NCI-H510A (cell line): ENCODE measurements around the gene GEN1.

Source experiments
- DNase-seq: peaks from one replicate; lab custom pipeline; 2025; lab: John Stamatoyannopoulos, UW

The GEN1 gene

DNA sequence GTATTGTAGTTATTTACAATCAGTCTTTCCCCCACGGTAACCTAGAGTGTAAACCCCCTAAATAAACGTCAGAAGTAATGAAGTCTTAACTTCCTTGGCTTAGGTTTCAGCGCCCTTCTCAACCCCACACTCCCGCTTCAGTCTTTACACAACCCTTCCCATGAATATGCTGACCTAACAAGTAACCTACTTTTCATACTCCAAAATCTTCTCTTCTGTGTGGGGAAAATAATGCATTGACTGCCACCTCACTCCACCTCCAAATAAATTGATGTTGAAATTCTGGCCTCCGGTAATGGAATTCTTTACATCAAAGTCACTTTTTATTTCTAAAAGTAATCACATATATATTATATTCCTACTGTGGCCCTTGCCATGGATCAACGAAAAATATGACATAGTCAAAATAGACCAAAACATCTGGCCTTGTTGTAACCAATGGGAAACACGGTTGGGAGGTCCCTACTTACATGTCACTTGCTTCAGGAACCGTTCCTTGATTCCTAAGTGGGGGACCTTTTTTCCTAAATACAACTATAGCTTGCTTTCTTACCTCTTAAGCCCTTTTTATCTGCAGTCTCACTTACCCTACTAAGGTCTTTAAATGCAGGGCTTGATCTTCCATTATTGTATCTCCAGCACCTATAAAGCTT is 961 bp downstream of the GEN1 start:
- DNase-seq, result no peak

DNA sequence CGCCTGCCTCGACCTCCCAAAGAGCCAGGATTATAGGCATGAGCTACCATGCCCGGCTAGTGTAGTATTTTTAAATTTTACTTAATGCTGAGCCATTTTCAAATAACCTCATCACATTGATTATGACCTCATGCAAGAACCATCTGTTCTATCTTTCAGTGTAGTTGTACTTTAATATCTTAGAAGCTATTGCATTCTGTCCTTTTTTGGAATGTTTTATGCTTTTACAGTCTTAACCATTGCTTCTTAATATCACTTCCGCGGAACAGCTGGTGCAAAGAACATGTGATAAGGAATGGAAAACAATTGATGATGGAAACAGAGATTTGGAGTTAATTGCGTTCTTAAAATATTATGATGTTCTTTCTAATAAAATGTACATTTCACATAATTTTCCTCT is 2.7 kb downstream of the GEN1 start:
- no peak for DNase-seq

GRCh38 chr2:17757321-17757720 is 3.4 kb downstream of the GEN1 start:
- DNase-seq, result no peak

DNA sequence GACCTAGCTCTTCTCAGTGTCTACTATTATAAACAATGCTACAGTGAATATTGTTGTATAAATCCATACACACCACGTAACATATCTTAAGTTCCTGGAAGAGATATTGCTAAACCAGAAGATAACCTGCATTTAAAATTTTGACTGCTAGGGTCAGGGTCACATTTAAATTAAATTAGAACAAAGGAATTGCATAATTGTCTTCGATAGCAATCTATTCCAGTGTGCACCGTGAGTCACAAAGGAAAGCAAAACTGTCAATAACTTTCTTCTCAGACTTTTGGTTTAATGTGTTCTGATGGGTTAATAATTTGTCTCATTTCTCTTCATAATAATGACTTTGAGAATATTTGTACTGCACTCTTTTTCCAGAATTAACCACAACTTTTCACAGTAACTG is 4.2 kb downstream of the GEN1 start:
- no peak for DNase-seq

DNA sequence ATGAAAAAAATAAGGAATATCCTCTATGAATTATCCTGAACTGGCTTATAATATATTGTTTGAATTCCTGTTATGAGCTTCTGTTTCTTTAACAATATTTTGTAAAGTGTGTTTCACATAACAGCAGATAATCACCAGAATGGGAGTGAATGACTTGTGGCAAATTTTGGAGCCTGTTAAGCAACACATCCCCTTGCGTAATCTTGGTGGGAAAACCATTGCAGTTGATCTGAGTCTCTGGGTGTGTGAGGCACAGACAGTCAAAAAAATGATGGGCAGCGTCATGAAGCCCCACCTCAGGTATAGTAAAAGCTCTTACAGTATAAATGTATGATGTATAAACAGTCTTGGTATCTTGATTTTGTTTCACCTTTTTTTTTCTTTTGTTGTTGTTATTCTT is 5.9 kb downstream of the GEN1 start:
- no peak for DNase-seq

DNA sequence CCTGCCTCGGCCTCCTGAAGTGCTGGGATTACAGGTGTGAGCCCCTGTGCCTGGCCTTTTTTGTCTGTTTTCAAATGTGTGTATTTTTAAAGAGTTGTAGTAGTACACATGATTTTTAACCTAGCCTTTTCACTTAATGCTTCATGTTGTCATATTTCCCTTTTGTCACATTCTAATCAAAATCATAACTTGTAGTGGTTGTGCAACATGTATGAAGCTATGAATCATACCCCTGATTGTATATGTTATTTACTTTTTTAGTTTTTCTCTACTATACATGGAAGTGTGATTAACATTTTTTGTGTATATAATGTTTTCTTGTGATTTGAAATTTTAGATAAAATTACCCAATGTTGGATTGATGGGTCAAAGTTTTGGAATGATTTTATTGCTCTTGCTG is 8.5 kb downstream of the GEN1 start:
- no peak for DNase-seq

DNA sequence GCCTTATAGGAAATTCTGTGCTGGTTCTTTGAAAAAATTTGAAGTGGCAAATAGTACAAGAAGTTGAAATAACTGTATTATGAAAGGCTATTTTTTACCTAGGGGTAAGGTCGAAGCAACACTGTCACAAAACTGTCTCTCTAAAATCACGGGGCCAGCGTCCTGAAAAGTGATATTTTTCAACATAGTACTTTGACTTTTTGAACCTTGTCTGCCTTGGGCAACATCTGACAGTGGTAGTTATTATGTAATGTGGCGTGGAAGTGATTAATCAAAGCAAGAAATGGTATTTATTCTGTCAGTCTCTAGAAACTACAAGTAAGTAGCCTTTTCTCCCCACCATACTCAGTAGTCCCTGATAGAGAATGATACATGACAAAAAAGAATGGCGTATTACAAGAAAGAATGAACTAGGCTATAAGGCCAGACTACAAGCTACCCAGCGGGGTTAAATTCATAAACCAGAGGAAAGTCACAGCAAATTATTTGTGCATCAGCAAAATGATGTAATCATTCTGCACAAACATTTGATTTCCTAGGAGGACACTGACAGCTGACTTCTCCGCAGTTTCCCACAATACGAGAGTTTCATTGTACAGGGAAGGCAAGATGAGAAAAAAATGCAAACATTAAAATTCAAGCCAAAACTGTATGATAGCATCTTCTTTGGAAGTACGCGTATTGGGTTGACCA is 9.8 kb downstream of the GEN1 start:
- no peak for DNase-seq

DNA sequence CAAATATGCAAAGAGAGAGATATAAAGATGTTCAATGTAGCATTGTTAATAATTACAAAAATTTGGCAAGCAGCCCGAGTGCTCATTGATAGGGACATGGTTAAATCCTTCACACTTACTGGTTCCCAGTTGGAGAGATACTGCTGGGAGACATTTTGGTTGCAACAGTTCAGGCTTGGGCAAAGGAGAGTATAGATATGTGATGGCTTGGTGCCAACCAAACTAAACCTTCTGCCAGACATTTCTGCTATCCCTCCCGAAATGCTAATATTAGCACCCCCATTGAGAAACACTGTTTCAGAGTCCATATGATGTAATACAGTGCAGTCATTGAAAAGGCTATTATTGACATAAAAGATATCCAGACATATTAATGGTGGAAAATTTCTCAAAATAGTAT is 11.5 kb downstream of the GEN1 start:
- DNase-seq, result no peak

GRCh38 chr2:17768894-17769293 is 15.0 kb downstream of the GEN1 start:
- no peak for DNase-seq

GRCh38 chr2:17771956-17772355 is 18.0 kb downstream of the GEN1 start:
- DNase-seq, result no peak

DNA sequence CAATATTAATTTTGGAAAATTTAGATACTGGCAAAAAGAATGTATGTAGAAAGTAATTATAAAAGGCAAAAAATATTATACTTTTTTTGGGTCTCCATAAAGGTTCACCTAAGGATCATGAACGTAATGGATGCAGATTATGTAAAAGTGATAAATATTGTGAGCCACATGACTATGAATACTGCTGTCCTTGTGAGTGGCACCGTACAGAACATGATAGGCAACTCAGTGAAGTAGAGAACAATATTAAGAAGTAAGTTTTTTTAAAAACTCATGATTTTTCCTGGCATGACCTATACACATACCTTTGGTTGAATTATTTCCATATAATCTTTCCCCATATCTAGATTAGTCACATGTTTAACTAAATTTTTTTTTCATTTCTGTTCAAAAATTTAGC is 18.6 kb downstream of the GEN1 start:
- no peak for DNase-seq

DNA sequence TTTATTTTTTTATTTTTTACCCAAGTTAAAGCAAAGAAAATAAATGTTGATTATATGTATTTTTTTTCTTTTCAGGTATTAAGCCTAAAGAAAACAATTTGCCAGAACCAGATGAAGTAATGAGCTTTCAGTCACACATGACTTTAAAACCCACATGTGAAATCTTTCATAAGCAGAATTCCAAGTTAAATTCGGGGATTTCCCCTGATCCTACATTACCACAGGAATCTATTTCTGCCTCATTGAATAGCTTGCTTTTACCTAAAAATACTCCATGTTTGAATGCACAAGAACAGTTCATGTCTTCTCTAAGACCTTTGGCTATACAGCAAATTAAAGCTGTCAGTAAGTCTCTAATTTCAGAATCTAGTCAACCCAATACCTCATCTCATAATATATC is 26.6 kb downstream of the GEN1 start:
- DNase-seq, result no peak

- no peak for DNase-seq
Observed at GRCh38 chr2:17781482-17781881, 27.5 kb downstream of the GEN1 start.

- DNase-seq, result no peak
Observed at GRCh38 chr2:17786727-17787126, 32.8 kb downstream of the GEN1 start.

DNA sequence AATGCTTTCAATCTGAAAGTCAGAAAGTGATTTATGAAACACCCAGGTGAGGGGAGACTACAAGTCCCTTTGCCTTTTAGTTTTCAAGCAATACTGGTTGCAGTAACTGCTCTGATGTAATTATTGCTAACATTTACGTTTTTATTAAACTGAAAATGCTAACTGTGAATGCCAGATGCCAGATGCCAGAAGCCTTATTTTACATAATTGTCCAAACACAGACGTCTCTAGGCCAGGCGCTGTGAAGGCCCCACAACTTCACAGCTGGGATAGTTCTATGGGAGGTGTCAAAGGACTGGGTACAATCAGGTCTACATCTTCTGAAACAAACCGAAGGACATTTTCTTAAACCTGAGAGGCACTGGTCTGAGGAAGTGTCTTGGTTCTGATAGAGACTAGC is 34.8 kb downstream of the GEN1 start:
- no peak for DNase-seq

DNA sequence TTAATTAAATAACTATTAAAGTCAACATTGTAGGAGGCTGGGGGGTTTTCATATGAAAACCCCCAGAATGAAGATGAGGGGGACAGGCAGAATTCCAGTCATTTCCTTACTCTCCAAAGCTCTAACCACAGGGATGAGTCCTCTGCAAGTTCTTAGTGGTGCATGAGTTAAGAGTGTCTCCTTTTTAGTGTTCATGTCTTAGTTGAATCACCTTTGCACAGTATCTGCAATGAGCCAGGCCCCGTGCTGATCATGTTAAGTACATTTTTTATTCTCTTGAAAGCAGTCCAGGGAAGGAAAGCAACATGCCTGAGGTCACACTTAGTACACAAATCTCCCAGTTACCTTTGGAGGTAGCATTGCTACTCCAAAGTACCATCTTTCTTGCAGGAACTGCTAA is 36.6 kb downstream of the GEN1 start:
- no peak for DNase-seq

- no peak for DNase-seq
Observed at GRCh38 chr2:17791121-17791816, 37.3 kb downstream of the GEN1 start.

- DNase-seq, result no peak
Observed at GRCh38 chr2:17791817-17792130, 37.8 kb downstream of the GEN1 start.

- no peak for DNase-seq
Observed at GRCh38 chr2:17792515-17792914, 38.6 kb downstream of the GEN1 start.

GRCh38 chr2:17793296-17793695 is 39.4 kb downstream of the GEN1 start:
- no peak for DNase-seq

DNA sequence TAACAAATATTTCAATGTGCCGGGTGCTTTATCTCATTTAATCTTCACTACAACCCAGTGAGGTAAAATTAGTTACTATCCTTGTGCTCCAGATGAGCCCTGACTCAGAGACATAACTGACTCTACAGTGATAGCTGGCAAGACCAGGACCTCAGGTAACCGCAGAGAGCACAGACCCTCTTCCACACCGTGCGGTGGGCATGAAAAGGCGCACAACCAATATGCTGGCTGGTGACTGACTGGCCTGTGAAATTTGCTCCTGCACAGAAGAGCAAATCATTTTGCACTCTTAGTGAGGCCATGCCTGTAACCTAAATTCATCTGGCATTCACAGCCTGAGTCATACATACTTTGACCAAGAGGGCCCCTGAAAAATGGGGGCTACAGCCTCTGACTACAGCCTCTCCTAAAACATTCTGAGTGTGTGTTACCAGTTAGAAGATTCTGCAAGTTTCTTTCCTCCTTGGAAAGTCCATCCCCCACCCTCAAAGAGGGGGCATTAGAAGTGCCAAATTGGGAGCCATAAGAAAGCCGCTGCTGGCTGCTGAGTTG is 39.9 kb downstream of the GEN1 start:
- DNase-seq, result no peak

DNA sequence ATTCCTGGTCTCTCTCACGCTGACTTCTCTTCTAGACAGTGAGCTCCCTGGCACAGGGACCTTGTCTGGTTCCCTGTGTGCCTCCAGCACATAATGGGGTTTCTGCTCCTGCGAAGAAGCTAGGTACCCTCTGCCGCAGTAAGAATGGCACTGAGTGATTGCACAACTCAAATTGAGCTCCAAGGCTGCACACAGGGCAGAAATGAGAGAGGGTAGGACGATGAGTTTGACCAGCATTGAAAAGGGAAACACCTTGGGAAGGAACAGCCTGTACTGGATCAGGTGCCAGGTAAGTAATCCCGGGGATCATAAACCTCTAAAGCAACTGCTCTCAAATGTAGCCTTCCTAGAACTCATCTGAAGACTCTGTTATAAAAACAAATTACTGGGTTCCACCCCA is 41.4 kb downstream of the GEN1 start:
- no peak for DNase-seq

DNA sequence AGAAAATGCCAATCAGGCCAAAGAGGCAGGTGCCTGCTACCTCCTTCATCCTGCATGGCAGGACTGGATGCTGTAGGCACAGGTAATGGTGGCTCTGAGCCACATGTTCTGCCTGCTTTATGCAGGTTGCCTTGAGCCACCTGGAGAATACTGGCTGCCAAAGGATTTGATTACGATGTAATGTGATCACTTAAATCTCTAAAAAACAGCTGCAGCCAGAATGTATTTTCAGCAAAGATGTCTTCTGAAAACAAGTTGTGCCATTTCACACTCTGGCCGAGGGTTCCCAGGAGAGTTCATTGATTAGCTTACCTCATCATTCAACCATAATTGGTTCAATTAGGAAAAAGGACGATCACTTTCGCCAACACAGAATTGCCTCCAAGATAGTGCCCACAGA is 44.4 kb downstream of the GEN1 start:
- DNase-seq, result no peak
